Inflammatory macrophage treated with lipopolysaccharide for 1 hour (primary cell): Measurements from ENCODE around the gene KRT8.
"Not testable (repeated sequence)": the region's sequence is repeated elsewhere in the genome, so short reads cannot be mapped to it uniquely, and the experiment has no call there.

Experiments used
- DNase-seq, 2 donors: peaks; one replicate each; pipeline ENCODE4 v3.0.0-alpha.2; 2020 to 2022

Gene KRT8

DNA sequence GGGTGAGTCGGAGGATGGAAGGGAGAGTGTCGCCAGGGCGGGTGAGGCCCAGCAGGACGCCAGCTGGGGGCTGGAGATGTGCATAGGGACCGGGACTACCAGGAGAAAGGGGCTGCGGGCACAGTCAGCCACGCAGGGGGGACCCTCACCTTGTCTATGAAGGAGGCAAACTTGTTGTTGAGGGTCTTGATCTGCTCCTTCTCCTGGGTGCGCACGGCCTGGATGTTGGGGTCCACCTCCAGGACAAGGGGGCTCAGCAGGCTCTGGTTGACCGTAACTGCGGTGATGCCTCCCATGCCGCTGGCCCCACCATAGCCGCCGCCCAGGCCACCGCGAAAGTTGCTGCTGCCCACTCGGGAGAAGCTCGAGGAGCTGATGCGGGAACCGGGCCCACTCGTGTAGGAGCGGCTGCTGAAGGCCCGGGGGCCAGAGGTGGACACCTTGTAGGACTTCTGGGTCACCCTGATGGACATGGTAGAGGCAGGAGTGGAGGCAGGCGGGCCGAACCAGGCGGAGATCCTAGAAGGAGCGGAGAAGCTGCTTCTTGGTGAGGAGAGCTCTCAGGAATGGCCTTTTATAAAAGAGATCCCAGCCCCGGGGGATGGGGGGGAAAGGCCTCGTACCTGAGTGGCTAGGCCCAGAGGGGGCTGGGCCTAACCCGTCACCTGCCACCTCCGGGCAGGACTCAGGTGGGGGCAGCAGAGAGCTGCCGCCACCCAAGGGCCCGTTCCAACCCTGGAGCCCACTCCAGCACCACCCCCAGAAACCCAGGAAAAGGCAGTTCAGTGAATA is at the start of gene KRT8:
Gene KRT8 (minus strand): TSS at position 568 of the 792 bp plus-strand sequence. CDS start 95 bp downstream, at position 473.
- not testable (repeated sequence) for DNase-seq

DNA sequence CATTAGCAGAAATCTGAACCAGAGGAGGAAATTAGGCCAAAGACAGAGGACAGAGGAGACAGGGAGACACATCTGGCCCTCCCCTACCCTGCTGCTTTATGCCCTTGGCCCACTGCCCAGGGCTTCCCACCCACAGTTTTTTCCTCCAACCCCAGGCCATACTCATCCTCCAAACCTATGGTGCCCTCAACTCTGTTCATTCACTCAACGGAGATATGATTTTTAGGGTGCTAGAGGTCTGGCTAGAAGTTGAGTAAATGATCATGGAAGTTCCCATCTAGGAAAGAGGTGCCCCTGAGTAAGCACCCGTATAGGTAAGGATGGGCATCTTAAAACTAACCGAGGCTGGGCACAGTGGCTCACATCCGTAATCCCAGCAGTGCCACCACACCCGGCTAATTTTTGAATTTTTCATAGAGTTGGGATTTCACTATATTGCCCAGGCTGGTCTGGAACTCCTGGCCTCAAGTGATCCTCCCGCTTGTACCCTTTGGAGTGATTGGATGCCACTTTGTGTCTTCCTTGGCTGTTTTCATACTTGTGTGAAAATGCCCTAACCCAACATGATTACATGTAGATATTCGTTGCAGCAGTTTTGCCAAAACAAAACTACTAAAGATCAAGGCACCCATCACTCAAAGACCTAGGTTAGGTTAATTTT is 48.4 kb upstream of the KRT8 start:
- DNase-seq: no peak

DNA sequence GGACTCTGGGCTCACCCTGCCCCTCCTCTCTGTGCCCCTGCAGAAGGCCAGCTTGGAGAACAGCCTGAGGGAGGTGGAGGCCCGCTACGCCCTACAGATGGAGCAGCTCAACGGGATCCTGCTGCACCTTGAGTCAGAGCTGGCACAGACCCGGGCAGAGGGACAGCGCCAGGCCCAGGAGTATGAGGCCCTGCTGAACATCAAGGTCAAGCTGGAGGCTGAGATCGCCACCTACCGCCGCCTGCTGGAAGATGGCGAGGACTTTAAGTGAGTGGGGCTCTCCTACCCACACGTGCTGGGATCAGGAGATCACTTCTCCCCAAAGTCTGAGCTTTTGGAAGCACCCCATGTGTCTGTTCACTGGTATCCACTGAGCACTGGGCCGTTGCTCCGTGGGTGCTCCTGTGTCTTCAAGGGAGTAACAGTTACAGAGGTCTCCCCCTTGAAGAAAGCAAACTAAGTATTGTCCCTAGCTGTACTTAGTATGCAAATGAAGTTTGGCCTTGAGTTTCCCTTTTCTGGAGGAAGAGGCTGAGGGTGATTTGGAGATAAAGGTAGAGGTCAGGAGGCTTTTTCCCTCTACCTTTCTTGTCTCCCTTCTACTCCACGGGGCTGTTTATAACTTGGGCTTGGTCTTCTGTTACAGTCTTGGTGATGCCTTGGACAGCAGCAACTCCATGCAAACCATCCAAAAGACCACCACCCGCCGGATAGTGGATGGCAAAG is 47.4 kb upstream of the KRT8 start:
- DNase-seq: no peak

DNA sequence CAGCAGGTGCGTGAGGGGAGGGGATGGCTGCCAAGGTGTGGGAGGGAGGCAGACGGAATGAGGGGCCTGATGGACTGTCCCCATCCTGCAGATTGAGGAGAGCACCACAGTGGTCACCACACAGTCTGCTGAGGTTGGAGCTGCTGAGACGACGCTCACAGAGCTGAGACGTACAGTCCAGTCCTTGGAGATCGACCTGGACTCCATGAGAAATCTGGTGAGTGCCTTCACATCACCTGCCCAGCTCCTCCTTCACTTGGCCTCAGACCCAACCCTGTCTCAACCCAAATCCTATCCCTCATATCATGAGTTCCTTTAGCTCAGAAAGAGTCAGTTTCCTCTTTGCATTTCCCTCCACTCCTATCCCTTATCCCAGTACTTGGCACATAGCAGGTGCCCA is 46.8 kb upstream of the KRT8 start:
- DNase-seq: no peak

DNA sequence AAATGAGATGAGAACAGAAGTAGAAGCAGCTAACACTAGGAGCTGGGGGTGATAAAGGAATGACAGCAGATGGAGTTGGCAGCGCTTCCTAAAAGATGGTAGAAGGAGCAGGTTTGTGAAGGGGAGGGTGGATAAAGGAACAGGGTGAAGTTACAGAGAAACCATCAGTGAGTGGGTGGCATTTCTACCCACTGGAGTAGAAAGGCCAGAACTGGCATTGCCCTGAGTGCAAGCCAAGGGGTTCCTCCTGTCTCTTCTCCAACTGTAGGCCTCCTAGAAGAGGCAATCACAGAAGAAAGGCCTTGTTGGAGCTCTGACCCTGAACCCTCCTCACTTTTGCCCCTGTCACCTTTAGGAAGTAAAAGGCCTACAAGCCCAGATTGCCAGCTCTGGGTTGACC is 46.2 kb upstream of the KRT8 start:
- DNase-seq: no peak

DNA sequence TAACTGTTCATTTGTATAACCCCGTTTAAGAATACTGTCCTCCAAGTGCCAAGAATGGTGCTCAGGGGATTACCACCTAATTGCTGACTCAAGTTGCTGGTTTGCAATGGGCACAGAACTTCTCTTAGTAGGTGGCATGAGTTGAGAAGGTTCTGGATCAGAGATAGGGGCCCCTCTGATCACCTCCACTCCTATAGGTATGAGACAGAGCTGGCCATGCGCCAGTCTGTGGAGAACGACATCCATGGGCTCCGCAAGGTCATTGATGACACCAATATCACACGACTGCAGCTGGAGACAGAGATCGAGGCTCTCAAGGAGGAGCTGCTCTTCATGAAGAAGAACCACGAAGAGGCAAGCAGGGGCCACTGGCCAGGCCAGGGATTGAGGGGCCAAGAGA is 45.7 kb upstream of the KRT8 start:
- DNase-seq: no peak

DNA sequence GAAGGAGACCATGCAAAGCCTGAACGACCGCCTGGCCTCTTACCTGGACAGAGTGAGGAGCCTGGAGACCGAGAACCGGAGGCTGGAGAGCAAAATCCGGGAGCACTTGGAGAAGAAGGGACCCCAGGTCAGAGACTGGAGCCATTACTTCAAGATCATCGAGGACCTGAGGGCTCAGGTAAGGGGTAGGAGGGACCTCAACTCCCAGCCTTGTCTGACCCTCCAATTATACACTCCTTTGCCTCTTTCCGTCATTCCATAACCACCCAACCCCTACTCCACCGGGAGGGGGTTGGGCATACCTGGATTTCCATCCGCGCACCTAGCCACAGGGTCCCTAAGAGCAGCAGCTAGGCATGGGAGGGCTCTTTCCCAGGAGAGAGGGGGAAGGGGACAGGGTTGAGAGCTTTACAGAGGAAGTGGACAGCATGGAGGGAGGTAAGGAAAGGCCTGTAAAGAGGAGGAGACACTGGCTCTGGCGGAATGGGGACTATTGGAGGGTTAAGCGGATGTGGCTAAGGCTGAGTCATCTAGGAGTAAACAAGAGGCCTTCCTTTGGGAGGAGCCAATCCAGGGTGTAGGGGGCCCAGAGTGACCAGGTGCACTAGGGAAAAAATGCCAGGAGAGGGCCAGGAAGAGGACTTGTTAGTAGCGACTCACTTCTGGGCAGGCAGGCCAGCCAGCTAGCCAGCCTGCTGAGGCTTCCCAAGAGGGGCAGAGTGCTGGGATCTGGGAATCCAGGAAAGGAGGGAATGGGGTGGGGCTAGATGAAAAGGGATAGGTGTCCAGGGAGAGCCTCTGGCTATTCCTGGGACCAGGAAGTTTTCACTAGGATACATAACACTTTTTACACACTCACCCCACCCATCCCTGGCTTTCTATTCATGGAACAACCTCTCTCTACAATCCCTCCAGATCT is 44.8 kb upstream of the KRT8 start:
- DNase-seq: peak; percentile 7 to 22

DNA sequence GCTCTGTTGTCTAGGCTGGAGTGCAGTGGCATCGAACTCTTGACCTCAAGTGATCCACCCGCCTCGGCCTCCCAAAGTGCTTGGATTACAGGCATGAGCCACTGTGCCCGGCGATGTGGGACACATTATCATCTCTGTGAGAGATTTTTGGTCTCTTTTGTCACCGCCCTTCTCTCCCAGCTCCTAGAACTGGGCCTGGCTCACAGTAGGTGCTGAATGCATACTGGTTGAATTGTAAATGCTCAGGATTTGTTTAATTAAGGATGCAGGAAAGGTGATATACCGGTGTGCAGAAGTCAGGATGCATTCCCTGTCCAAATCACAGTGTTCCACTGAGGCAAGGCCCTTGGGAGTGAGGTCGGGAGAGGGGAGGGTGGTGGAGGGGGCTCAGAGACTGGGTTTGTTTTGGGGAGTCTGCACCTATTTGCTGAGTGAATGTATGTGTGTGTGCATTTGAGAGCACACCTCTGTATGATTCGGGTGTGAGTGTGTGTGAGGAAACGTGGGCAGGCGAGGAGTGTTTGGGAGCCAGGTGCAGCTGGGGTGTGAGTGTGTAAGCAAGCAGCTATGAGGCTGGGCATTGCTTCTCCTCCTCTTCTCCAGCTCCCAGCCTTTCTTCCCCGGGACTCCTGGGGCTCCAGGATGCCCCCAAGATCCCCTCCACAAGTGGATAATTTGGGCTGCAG is 43.0 kb upstream of the KRT8 start:
- no peak for DNase-seq

GRCh38 chr12:52946797-52947547 is 42.1 kb upstream of the KRT8 start:
- DNase-seq: no peak

DNA sequence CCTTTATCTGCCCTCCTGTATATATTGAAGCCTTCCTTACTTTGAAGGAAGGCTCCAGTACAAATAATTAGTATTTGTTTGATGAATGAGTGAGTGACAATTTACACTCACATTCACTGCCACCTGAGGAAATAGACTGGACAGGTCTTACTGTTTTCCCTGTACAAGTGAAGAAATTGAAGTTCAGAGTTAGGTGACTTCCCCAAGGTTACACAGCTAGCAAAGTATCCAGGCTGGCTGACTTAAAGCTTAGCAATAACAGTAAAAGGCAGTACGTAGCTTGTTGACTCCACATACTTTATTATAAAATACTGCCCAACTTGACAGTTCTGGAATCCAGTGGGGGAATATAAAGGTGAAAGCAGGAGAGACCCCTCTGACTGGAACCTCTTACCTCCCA is 41.5 kb upstream of the KRT8 start:
- DNase-seq: no peak

- DNase-seq: no peak
These were observed 40.7 kb upstream of the KRT8 start for GRCh38 chr12:52945389-52946232.

DNA sequence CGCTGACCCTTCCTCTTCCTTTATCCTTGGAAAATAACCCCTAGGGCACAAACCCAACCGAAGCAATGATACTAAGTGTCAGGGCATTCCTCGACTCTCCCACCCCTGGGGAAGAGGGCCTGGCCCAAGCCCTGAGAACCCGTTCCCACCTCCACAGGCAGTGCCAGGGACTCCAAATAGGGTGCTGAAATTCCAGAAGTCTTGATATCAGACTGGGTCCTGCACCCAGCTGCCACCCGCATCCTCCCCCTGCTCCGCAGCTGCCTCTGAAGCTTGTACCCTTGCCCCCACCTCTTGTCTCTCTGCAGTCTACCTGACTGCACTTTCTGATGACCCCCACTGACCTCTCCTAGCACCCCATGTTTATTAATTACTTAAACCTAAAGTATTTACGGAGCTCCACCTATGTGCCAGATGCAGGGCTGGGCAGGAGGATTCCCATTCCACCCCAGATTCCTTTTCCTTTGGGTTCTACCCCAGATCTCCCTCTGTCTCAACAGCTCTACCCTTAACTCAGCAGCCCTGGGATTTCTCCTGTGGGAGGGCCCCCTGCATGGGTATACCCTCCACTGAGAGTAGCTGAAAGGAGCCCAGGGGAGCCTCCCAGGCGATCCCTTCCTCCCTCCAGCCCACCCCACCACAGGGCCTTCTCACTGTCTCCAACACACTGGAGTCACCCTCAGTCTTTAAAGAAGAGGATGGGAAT is 40.0 kb upstream of the KRT8 start:
- DNase-seq: no peak

- no peak for DNase-seq
These were observed 38.0 kb upstream of the KRT8 start for GRCh38 chr12:52942901-52943181.

DNA sequence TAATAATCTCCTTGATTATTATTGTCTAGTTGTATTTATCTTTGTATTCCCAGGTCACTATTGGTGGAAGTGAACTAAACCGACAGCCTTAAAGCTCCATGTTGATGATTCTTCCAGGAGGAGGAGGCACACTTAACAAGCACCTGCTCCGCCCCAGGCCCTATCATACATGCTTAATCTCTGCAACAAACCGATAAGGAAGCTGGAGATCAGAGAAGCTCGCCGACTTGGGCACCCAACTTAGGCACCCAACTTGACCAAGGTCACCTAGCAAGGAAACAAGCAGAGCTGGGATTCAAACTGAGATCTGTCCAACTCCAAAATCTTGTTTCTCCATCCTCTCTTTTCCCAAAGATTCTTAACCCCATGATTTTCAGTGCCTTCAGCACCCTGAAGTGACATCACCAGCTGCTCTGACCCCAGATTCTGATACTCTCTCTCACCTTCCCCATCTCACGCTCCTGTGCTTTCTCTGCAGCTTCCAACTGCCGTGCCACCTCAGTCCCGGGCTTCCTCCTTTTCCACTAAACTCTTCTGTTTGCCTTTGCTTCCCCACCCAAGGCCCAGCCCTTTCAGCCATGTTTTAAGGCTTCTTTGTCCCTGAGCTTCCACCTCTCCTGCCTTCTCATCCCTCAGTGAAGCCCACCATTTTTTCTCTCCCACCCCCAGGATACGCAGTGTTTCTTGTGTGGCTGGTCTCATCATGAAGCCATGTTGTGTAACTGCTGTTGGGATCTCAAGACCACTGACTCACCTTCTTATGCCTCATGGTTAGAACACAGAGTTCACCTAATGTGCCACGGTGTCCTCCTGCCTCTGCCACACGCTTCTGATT is 37.4 kb upstream of the KRT8 start:
- DNase-seq: no peak

GRCh38 chr12:52929538-52929937 is 24.7 kb upstream of the KRT8 start:
- DNase-seq: no peak

- DNase-seq: no peak
These were observed 23.1 kb upstream of the KRT8 start for GRCh38 chr12:52927964-52928363.

DNA sequence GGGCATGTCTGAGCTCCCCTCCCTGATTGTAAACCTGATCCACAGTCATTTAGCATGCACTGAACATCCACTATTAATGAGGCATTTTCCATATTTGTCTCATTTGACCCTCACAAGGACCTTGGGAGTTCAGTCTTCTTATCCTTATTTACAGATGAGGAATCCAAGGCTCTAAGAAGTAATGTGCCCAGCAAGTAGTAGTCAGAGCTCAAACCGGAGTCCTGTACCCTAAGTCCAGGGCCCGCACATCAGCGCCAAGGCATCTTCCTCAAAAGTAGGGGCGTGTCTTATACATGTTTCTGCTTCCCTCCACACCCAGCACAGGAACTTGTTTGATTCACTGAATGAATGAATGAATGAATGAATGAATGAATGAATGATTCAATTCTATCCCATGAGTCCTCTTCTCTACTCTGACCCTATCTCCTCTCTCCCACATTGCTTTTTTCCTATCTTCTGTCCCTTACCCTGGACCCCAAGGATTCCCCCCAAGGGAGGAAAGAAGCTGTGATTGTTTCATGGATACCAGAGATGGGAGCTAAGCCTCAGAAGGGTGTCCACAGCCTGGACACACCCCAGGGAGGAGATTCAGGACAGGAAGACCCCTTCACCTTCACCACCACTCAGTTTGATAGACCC is 21.8 kb upstream of the KRT8 start:
- DNase-seq: no peak
